AG09309 (cell line): ENCODE measurements around the gene TRMT2A.

Experiments
- DNase-seq: peaks from one replicate; pipeline ENCODE4 v3.0.0-alpha.2; 2010; ENCODE audit warnings: low read depth
- H3K4me3 ChIP-seq: 2 replicates; pipeline ENCODE4 v1.5.1; 2011; ENCODE audit warnings: mild to moderate bottlenecking, low read depth, low read length, moderate library complexity; ENCODE audit not compliant: control insufficient read depth
- TF ChIP-seq, protein P1 (sequence below): IDR thresholded peaks from 2 replicates; pipeline ENCODE4 v1.5.1; 2011; ENCODE audit warnings: mild to moderate bottlenecking, low read depth, low read length, inconsistent platforms; ENCODE audit not compliant: insufficient read depth, control insufficient read depth; ENCODE audit errors: missing control alignments

TRMT2A gene

DNA sequence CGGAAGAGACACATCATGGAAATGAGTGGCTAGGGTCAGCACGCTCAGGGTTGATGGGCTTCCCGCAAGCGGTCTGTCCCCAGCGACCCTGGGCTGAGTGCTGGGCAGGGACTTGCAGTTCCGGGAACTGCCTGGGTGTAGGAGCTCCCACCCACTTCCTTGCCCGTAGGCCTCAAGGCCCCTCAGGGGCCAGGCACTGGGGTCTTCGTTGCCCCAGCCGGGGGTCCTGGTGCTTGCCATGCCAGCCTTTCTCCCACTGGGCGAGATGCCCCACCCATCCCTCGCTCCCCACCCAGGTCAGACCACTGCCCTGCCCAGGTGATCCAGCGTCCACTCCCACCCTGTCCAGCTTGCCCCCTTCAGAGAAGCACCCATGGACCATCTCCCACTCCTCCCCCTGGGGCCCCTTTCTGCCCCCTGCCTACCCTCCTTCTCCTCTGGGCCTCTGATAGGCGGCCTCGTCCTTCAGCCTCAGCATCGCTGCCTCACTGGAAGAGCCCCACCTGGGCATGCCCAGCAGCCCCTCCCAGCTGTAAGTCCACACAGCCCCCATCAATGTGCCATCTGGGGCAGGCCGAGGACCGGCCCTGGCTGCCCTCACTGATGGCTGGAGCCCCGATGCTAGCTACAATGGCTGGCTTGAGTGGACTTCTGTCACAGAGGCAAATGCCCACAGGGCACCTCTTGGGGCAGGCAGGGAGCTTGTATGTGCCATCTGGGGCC is 54.8 kb downstream of the TRMT2A start:
- TF ChIP-seq, protein P1, sequence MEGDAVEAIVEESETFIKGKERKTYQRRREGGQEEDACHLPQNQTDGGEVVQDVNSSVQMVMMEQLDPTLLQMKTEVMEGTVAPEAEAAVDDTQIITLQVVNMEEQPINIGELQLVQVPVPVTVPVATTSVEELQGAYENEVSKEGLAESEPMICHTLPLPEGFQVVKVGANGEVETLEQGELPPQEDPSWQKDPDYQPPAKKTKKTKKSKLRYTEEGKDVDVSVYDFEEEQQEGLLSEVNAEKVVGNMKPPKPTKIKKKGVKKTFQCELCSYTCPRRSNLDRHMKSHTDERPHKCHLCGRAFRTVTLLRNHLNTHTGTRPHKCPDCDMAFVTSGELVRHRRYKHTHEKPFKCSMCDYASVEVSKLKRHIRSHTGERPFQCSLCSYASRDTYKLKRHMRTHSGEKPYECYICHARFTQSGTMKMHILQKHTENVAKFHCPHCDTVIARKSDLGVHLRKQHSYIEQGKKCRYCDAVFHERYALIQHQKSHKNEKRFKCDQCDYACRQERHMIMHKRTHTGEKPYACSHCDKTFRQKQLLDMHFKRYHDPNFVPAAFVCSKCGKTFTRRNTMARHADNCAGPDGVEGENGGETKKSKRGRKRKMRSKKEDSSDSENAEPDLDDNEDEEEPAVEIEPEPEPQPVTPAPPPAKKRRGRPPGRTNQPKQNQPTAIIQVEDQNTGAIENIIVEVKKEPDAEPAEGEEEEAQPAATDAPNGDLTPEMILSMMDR: no peak
- DNase-seq: no peak
- no peak overlapping the region for H3K4me3 ChIP-seq
